H9 (cell line): Measurements from ENCODE around the gene FAM174B. TPM values are rescaled to one million over a fixed set of nuclear protein-coding genes. Genes with fewer than 3 reads are reported as not detected.

ENCODE experiments used
- DNase-seq: peaks from one replicate; pipeline ENCODE4 v3.0.0-alpha.2; 2017
- H2AFZ ChIP-seq: one replicate; pipeline ENCODE4 v1.6.1; 2013; ENCODE audit warnings: mild to moderate bottlenecking, low read length, control low read depth, moderate library complexity
- H2AK5ac ChIP-seq: 2 replicates; pipeline ENCODE4 v1.6.1; 2013; ENCODE audit warnings: low read length, control low read depth, mixed read lengths; ENCODE audit not compliant: insufficient read length
- H2BK120ac ChIP-seq: one replicate; pipeline ENCODE4 v1.6.1; 2013; ENCODE audit warnings: low read depth, mild to moderate bottlenecking, low read length, control low read depth, inconsistent platforms; ENCODE audit not compliant: poor library complexity, severe bottlenecking
- H2BK12ac ChIP-seq: 2 replicates; pipeline ENCODE4 v1.6.1; 2013; ENCODE audit warnings: low read length, control low read depth, mixed read lengths, low read depth; ENCODE audit not compliant: insufficient read length
- H2BK15ac ChIP-seq: 2 replicates; pipeline ENCODE4 v1.6.1; 2013; ENCODE audit warnings: low read depth, low read length, control low read depth
- H2BK20ac ChIP-seq: one replicate; pipeline ENCODE4 v1.6.1; 2013; ENCODE audit warnings: low read depth, mild to moderate bottlenecking, low read length, control low read depth, inconsistent platforms; ENCODE audit not compliant: poor library complexity, severe bottlenecking
- H2BK5ac ChIP-seq: 2 replicates; pipeline ENCODE4 v1.6.1; 2013; ENCODE audit warnings: low read length, control low read depth, mixed read lengths; ENCODE audit not compliant: insufficient read length
- H3K14ac ChIP-seq: 2 replicates; pipeline ENCODE4 v1.6.1; 2013; ENCODE audit warnings: low read length, control low read depth; ENCODE audit not compliant: insufficient read depth
- H3K18ac ChIP-seq: 2 replicates; pipeline ENCODE4 v1.6.1; 2013; ENCODE audit warnings: low read depth, mild to moderate bottlenecking, mixed read lengths, low read length, control low read depth; ENCODE audit not compliant: insufficient read length
- H3K23ac ChIP-seq: 2 replicates; pipeline ENCODE4 v1.6.1; 2013; ENCODE audit warnings: low read length, control low read depth, mixed read lengths, low read depth; ENCODE audit not compliant: insufficient read length
- H3K23me2 ChIP-seq: 2 replicates; pipeline ENCODE4 v1.6.1; 2013; ENCODE audit warnings: low read depth, mild to moderate bottlenecking, mixed read lengths, low read length, control low read depth; ENCODE audit not compliant: insufficient read length, poor library complexity, severe bottlenecking
- H3K27ac ChIP-seq: 2 replicates; pipeline ENCODE4 v1.5.1; 2013; ENCODE audit warnings: low read length, control low read depth, mixed read lengths, low read depth; ENCODE audit not compliant: insufficient read length
- H3K27me3 ChIP-seq: 2 replicates; pipeline ENCODE4 v1.6.1; 2013; ENCODE audit warnings: low read length, control low read depth, inconsistent platforms; ENCODE audit not compliant: insufficient read depth
- H3K4ac ChIP-seq: 2 replicates; pipeline ENCODE4 v1.6.1; 2013; ENCODE audit warnings: low read depth, mild to moderate bottlenecking, control low read depth, inconsistent platforms, low read length, moderate library complexity
- H3K4me1 ChIP-seq: 2 replicates; pipeline ENCODE4 v1.6.1; 2013; ENCODE audit warnings: low read length, control low read depth, inconsistent platforms; ENCODE audit not compliant: insufficient read depth
- H3K4me2 ChIP-seq: 2 replicates; pipeline ENCODE4 v1.6.1; 2013; ENCODE audit warnings: low read length, control low read depth, mixed read lengths; ENCODE audit not compliant: insufficient read length, insufficient read depth
- H3K56ac ChIP-seq: 2 replicates; pipeline ENCODE4 v1.6.1; 2013; ENCODE audit warnings: low read depth, mild to moderate bottlenecking, mixed read lengths, low read length, control low read depth; ENCODE audit not compliant: insufficient read length
- H3K79me1 ChIP-seq: 2 replicates; pipeline ENCODE4 v1.6.1; 2013; ENCODE audit warnings: low read depth, mild to moderate bottlenecking, moderate library complexity, low read length, control low read depth, inconsistent platforms; ENCODE audit not compliant: insufficient read depth, poor library complexity, severe bottlenecking
- H3K79me2 ChIP-seq: 2 replicates; pipeline ENCODE4 v1.6.1; 2013; ENCODE audit warnings: low read length, control low read depth, inconsistent platforms; ENCODE audit not compliant: insufficient read depth
- H3K9ac ChIP-seq: 2 replicates; pipeline ENCODE4 v1.6.1; 2013; ENCODE audit warnings: low read length, control low read depth, mixed read lengths; ENCODE audit not compliant: insufficient read length; ENCODE audit errors: extremely low read depth
- H3K9me3 ChIP-seq: one replicate; pipeline ENCODE4 v1.6.1; 2013; ENCODE audit warnings: low read depth, low read length, inconsistent platforms; ENCODE audit not compliant: control insufficient read depth
- H3T11ph ChIP-seq: one replicate; pipeline ENCODE4 v1.6.1; 2013; ENCODE audit warnings: mild to moderate bottlenecking, low read length, control low read depth, inconsistent platforms
- H4K20me1 ChIP-seq: one replicate; pipeline ENCODE4 v1.6.1; 2013; ENCODE audit not compliant: control insufficient read depth, insufficient read length, insufficient read depth
- H4K5ac ChIP-seq: 2 replicates; pipeline ENCODE4 v1.6.1; 2013; ENCODE audit warnings: low read depth, mild to moderate bottlenecking, mixed read lengths, low read length, control low read depth; ENCODE audit not compliant: insufficient read length
- H4K8ac ChIP-seq: replicated peaks from 2 replicates; pipeline ENCODE4 v1.6.1; 2013; ENCODE audit warnings: low read length, control low read depth, mixed read lengths, low read depth; ENCODE audit not compliant: insufficient read length
- H4K91ac ChIP-seq: 2 replicates; pipeline ENCODE4 v1.6.1; 2013; ENCODE audit warnings: low read depth, mild to moderate bottlenecking, moderate library complexity, mixed read lengths, low read length, control low read depth; ENCODE audit not compliant: insufficient read length
- H3K27ac Mint-ChIP-seq, 3 experiments: 2 replicates in 2 of 3; 3 replicates in 1 of 3; pipeline ENCODE4 v1.8.0; 2020 to 2021; ENCODE audit warnings: mixed read lengths in 3 of 3, mild to moderate bottlenecking in 1 of 3, moderate library complexity in 1 of 3
- H3K27me3 Mint-ChIP-seq: 2 replicates; pipeline ENCODE4 v1.8.0; 2021; ENCODE audit warnings: low read depth, mild to moderate bottlenecking, moderate library complexity, mixed read lengths
- H3K36me3 Mint-ChIP-seq, 3 experiments: 2 replicates in 2 of 3; 3 replicates in 1 of 3; pipeline ENCODE4 v1.8.0; 2020 to 2021; ENCODE audit warnings: low read depth in 3 of 3, mixed read lengths in 3 of 3; ENCODE audit not compliant: insufficient read depth in 1 of 3
- H3K4me1 Mint-ChIP-seq, 2 experiments: 2 replicates each; pipeline ENCODE4 v1.8.0; 2020; ENCODE audit warnings: mixed read lengths in 2 of 2
- H3K4me3 Mint-ChIP-seq, 2 experiments: 2 replicates in 1 of 2; 3 replicates in 1 of 2; pipeline ENCODE4 v1.8.0; 2020 to 2021; ENCODE audit warnings: mild to moderate bottlenecking in 2 of 2, mixed read lengths in 2 of 2, moderate library complexity in 1 of 2
- H3K9me3 Mint-ChIP-seq, 2 experiments: 2 replicates in 1 of 2; 3 replicates in 1 of 2; pipeline ENCODE4 v1.8.0; 2020; ENCODE audit warnings: mild to moderate bottlenecking in 2 of 2, mixed read lengths in 2 of 2, moderate library complexity in 1 of 2
- WGBS: extraction: QIAGEN DNeasy Blood & Tissue Kit; methylation state at CpG from one replicate; pipeline ENCODE4 v1.1.7; 2013; ENCODE audit warnings: missing lambda C conversion rate, low lambda C conversion rate, mixed read lengths; ENCODE audit not compliant: insufficient read length; ENCODE audit errors: extremely low coverage; 5-methylcytosine and 5-hydroxymethylcytosine counted together
- total RNA-seq: library from RNA; stranded (reverse); gene quantifications from 2 replicates; pipeline ENCODE4 v1.2.1, GENCODE V29; 2021
- TF ChIP-seq, protein P1 (sequence below): fragments of 200-600 bp; sonication (generic); conservative IDR thresholded peaks from 3 replicates; pipeline ENCODE4 v1.8.0; 2021; ENCODE audit warnings: antibody characterized with exemption, mild to moderate bottlenecking

Gene FAM174B
- total RNA-seq, 1 experiment from 2014 or later: 38.0 TPM

DNA sequence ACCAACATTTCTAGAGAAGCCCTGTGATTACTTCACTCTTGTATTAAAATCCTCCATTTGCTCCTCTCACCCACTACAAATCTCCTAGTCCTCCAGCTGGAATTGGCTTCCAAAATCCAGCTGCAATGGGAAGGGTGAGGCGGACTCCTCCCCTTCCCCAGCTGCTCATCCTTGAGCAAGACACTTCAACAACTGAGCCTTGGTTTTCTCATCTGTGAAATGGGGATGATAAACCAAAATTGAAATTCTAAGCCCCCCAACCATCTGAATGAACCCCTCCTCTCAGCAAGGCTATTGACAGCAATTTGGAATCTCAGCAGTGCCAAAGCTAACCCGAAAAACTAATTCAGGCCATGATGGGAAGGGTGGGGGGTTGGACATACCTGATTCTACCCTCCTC, 9.4 kb downstream of the FAM174B start:
- no peaks in the 10 kb centered on the region for H4K20me1 ChIP-seq
- H2AK5ac ChIP-seq: peak overlapping the region; percentile 67
- no peak overlapping the region for H2AFZ ChIP-seq
- Mint-ChIP-seq H3K4me3 (peak overlapping the region in 1 of 2 experiments; percentile 51; a peak in 2 of 5 replicates), H3K36me3 (peaks cover 6 to 13% (median 9%) of the 10 kb centered on the region in 3 experiments; a peak in 6 of 7 replicates), H3K27me3 (no peaks in the 10 kb centered on the region), H3K9me3 (peaks cover 0 to 10% of the 10 kb centered on the region in 2 experiments; a peak in 2 of 5 replicates), H3K27ac (peak overlapping the region; percentile 99), H3K4me1 (peaks cover 66 to 72% of the 10 kb centered on the region in 2 experiments)
- no peak overlapping the region for H3K23ac ChIP-seq
- H4K5ac ChIP-seq: no peak overlapping the region
- DNase-seq: no peak
- peak overlapping the region; percentile 97 for H3K27ac ChIP-seq
- H2BK20ac ChIP-seq: no peak overlapping the region
- no peak overlapping the region for H3T11ph ChIP-seq
- H3K4me2 ChIP-seq: no peak overlapping the region
- no CpG with 5 or more reads among the region's 2 CpGs for WGBS
- peak overlapping the region; percentile 78; the same call in 1 of the 2 replicates for H3K14ac ChIP-seq
- no peak overlapping the region for H2BK120ac ChIP-seq
- no peaks in the 10 kb centered on the region for H3K27me3 ChIP-seq
- peak overlapping the region; percentile 41 for H2BK5ac ChIP-seq
- peaks cover 16% of the 10 kb centered on the region; the same call in 1 of the 2 replicates for H3K79me2 ChIP-seq
- H3K4me1 ChIP-seq: peaks cover 34% of the 10 kb centered on the region
- H4K91ac ChIP-seq: peak overlapping the region; percentile 1
- H3K79me1 ChIP-seq: peaks cover 7% of the 10 kb centered on the region
- no peak overlapping the region for H4K8ac ChIP-seq
- H3K23me2 ChIP-seq: no peaks in the 10 kb centered on the region
- H3K9ac ChIP-seq: no peak overlapping the region
- H3K56ac ChIP-seq: no peak overlapping the region
- TF ChIP-seq, protein P1, sequence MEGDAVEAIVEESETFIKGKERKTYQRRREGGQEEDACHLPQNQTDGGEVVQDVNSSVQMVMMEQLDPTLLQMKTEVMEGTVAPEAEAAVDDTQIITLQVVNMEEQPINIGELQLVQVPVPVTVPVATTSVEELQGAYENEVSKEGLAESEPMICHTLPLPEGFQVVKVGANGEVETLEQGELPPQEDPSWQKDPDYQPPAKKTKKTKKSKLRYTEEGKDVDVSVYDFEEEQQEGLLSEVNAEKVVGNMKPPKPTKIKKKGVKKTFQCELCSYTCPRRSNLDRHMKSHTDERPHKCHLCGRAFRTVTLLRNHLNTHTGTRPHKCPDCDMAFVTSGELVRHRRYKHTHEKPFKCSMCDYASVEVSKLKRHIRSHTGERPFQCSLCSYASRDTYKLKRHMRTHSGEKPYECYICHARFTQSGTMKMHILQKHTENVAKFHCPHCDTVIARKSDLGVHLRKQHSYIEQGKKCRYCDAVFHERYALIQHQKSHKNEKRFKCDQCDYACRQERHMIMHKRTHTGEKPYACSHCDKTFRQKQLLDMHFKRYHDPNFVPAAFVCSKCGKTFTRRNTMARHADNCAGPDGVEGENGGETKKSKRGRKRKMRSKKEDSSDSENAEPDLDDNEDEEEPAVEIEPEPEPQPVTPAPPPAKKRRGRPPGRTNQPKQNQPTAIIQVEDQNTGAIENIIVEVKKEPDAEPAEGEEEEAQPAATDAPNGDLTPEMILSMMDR: no peak
- H3K18ac ChIP-seq: no peak overlapping the region
- H3K4ac ChIP-seq: no peak overlapping the region; the same call in 1 of the 2 replicates
- H2BK12ac ChIP-seq: peak overlapping the region; percentile 92
- H2BK15ac ChIP-seq: no peak overlapping the region
- no peaks in the 10 kb centered on the region for H3K9me3 ChIP-seq
